HS-27A (cell line): ENCODE measurements around the gene SLC25A21.

Source experiments
- DNase-seq: peaks from one replicate; pipeline ENCODE4 v3.0.0-alpha.2; 2012; ENCODE audit warnings: low read depth, missing footprints

SLC25A21 gene

DNA sequence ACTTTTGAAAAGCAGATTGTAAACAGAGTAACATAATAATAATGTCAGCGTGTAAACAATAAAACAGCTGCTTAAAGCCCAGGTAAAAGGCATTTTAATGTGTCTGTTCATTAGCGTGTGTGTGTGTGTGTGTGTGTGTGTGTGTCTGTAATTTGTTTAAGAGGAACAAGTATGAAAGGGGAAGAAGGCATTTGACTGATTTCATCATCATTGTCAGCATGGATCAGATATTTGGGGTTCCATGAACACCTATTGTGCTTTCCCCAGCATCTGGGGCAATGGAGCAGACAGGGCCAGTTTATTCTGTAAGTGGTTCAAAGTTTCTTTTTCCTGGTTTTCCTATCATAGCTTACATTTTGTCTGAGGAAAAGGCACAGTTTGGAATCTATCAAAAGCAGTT, 28.9 kb downstream of the SLC25A21 start:
- DNase-seq = no peak

DNA sequence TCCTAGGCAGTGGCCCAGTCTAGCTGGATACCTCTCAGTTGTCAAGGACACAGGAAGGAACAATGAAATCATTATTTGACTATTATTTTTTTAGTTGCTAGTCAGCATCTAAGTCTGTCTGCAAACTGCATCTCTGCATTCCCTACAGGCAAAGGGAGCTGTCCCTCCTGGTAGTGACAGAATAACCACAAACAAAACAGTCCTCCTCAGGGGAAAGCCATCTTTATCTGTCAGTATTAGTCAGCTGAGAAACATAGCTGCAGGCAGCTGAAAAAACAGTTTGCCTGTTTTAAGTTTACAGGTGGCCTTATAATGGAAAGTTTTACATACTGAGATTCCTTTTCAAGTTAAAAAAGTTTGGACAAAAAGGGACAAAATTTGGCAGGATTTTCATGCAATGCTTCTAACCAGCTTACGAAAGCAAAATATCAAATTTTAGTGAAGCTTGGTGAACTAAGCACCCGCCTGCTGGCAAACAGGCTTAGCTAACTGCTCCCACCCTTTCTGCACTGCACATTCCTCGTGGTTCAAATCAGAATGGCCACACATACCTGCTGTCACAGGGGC, 29.5 kb downstream of the SLC25A21 start:
- peak; percentile 63 for DNase-seq

DNA sequence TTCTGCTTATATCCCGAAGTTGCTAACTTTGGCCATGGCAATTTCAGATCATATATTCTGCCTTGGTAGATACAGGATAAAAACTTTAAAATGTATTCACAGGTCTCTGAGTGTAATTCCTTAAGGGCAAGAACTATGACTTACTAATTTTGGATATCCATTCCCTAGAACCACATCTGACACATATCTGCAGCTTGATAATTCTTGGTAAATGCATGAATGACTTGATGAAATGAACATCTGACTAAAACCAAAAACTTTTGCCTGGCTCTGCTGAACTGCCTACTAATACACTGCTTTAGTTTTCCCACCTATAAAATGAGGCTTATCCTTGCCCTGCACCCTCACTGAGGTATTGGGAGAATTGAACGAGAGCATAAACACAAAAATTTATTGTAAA, 32.2 kb downstream of the SLC25A21 start:
- DNase-seq = no peak

DNA sequence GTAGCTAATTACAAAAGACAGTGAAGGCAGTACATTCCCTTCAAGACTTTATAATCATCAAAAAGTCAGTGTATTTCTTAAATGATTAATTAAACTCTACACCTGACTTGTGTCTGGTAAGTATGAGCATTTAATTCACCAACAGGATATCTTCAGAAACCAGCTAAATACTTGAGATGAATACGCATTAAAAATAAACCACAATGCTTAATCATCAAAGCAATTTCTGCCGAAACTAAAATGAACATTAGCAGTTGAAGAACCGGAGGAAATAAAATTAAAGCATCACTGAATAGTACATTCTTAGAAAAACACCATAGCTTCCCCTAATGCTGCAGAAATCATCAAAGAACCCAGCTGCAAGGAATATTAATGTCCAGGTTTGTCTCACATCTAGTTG, 32.7 kb downstream of the SLC25A21 start:
- DNase-seq = no peak

DNA sequence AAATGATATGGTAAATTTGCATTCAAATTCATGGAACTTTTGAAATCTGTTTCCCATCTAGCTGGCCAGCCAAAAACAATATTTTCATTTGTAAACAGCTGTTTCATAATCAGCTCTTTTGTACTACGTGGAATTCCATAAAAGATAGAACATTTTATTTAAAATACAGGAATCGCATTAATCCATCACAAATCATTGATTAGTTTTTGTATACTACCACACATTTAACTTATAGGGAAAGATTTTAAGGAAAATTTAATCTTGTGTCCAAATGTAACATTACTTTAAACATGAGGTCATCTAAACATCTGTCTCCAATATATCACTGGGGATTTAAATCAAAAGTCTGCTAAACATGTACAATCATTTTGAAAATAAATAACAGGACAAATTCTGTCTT, 33.5 kb downstream of the SLC25A21 start:
- no peak for DNase-seq

DNA sequence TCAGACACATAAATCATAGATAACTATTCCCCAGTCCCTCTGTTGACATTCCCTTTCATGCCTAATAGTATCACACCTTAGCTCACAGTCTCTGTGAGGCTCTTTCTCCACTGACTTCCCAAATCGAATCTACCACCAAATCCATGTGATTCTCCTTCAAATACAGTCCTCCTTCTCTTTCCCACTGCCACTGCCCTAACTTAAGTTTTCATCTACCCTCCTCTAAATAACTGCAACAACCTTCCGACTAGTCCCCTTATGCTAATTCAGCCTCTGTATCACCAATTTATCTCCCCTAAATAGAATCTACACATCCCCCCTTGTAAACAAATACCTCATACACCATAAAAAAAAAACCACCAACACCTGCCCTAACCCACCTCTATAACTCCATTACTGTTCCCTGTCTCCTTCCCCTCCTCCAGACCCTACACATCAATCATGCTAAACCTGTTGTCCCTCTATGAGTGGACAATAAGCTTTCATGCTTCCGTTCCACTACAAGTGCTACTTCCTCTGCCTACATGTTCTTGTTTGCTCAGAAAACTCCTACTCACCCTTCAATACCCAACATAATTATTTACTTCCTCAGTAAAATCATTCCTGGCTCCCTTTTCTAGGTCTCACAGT, 39.0 kb downstream of the SLC25A21 start:
- no peak for DNase-seq

DNA sequence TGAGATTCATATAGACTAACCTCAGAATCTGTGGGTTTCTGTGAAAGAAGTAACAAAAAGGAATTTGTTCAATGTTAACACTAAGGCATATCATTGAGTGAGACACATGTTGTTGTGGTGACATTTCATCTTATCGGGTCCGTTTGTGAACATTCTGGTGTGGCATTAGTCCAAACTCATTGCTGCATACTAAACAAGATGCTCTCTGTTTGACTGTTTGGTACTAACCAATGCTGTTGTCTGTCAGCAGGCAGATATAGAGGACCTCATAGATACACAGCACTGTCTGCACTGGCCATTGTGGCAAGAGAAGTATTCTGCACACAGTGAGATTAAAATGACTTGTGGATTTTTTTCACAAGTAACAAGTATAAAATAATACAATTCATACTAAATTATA, 41.2 kb downstream of the SLC25A21 start:
- no peak for DNase-seq

DNA sequence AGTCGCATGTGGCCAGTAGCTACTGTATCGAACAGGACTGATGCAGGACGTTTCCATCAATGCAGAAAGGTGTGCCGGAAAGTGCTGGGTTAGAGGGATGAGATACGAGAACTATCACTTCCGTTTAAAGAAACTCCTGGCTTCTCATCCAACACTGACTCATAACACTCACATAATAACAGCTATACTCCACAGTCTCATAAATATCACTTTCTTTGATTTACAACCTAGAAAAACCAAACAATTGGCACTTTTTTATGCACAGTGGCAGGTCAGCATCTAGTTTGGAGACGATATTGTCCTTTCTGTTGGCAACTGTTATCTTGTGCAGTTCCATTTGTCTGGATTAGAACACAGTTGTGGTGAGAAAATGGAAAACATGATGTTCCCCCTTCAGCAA, 43.4 kb downstream of the SLC25A21 start:
- no peak for DNase-seq

DNA sequence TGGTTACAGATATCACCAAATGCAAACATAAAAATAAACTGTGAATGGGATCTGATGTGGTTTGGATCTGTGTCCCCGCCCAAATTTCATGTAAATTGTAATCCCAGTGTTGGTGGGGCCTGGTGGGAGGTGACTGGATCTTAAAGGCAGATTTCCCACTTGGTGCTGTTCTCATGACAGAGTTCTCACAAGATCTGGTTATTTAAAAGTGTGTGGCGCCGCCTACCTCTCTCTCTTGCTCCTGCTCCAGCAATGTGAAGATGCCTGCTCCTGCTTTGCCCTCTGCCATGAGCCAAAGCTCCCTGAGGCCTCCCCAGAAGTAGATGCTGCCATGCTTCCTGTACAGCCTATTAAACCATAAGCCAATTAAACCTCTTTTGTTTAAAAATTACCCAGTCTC, 47.8 kb downstream of the SLC25A21 start:
- no peak for DNase-seq

DNA sequence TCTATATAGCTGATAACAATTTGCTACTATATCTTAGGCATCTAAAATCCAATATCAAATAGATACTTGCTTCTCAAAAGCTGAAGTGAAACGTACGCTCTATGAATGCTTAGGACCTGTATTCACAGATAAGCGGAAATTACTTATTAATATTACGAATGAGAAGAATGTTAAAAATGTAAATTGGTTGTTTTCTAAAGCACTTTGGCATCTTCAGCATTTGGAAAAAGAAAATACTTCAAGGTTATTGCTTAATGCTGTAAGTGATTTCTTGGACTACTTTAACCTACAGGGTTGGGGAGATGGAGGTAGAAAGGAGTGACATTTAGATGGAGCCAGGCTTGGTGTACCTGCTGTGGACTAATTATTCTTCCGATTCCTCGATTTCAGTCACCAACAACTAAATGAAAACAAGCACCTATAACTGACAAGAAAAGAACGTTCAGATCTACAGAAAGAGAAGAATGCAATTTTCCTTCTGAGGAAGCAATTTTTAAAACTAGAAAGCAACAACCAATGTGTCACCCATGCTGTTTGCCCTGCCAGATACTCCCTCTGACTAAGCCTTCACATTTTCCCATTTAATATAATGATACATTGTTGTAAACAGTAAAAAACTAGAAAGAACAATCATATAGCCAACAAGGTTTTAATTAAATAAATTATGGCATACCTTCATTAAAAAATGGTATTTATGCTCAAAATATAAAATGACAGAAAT, 49.3 kb downstream of the SLC25A21 start:
- no peak for DNase-seq

DNA sequence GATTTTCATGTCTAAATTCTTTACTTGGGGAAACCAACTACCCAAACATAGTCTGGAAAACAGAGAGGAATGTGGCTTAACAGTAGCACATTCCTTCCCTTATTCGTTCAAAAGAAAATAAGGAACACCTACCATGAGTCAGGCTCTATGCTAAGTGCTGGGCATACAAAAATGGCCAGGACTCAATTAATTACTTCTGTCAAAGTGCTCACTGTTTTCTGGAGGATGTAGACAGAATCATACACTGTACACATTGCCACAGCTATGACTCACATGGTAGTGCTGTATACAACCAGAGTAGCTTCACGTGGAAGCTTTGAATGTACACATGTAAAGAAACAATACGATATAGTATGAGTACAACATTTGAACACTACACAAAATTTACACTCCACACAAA, 50.1 kb downstream of the SLC25A21 start:
- peak; percentile 83 for DNase-seq

DNA sequence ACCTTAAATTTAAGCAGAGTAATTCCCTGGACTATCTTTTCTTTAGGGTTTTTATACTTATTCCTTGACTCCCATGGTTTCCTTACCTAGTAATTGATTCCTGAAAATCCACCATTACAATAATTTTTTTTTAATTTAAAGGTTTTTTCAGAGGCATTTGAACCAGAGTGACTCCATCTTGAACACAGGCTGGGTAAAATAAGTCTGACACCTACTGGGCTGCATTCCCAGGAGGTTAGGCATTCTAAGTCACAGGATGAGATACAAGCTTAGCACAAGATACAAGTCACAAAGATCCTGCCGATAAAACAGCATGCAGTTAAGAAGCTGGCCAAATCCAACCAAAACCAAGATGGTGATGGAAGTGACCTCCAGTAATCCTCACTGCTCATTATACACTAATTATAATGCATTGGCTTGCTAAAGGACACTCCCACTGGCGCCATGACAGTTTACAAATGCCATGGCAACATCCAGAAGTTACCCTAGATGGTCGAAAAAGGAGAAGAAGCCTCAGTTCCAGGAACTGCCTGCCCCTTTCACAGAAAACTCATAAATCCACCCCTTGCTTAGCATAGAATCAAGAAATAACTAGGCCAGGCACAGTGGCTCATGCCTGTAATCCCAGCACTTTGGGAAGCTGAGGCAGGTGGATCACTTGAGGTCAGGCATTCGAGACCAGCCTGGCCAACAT, 53.6 kb downstream of the SLC25A21 start:
- no peak for DNase-seq

DNA sequence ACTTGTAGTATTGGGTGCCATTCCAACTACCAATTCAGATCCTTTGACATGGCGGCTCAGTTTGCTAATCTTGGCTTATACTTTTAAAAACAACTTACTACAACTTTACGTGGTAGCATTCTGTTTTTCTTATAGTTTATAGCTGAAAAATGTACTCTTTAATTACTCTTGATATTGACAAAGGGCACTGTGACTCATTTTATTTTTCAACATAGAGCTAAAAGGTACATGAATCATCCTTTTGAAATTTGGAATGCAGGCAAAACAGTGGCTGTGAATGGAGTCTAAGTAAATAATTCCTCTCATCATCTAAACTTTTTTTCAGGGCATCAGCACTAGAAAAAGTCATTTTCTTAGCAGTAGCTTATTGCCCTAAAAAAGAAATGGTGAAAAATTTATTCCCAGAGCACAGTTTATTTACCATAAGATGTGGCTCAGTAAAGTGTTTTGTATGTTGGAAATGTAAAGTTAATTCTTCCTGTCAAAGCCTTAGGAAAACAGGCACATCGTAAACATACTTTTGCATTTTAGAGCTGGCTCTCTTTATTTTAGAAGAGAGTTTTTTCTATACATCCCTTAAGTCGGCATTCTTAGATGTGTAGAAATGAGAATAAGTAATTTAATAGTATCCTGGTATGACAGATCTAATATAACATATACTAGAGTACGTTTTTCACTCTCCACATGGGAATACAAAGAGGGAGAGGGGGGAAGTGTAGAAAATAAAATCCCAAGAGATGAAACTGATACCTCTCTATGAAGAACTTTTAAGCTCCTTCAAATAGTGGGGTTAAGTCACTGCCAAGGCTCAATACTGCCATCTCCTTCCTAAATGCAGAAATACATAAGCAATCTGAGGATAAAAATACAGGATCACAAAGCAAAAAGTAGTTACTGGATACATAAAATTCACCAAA, 55.2 kb downstream of the SLC25A21 start:
- DNase-seq = peak; percentile 78

DNA sequence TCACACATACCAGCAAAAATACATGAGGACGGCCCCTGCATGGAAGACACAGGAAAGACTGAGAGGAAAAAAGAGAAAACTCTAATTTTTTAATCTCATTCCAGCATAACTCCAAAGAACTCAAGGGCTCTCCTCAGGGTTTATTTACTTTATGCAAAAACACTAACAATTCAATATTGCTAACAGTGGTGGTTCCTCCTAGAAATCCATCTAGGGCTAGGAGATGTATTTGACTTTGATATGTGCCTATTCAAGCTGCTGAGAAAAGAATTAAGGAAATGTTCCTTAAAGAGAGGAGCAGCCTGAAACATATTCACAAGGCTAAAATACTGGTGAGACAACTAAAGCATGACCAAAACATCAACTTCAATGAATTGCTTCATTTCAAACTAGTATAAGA, 57.0 kb downstream of the SLC25A21 start:
- DNase-seq = no peak

DNA sequence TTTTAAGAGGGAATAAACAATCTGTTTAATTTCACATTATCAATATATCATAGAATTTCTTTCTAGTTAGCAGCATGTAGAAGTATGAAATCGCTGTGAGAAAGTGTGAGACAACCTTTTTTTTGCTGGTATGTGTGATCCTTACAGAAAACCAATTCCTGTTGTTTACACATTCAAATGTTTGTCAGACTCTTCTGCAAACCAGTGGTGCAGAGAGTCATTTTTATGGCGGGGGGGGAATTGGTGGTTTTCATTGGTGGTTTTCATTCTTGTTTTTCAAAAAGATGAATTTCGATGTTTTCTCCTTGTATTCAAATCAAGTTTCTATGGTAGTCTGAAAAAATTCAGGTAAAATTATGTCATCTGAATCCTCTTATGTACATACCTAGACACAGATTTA, 57.8 kb downstream of the SLC25A21 start:
- no peak for DNase-seq

DNA sequence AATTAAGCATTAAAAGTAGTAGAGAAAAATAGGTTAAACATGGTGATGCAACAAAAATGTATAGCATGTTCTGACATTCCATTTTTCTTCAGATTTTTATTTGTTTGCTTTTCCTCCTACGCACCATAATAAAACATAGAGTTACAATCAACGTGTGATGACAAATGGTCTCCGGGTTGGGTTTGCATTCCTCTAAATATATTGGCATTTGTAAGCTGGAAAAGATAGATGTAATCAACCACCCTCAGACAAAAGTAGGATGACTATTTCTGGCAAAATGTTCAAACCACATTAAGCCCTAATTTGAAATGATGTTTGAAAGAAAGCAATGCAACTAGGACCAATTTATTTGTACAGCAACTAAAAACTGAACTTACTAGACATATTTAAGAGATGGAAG, 58.4 kb downstream of the SLC25A21 start:
- DNase-seq = no peak

DNA sequence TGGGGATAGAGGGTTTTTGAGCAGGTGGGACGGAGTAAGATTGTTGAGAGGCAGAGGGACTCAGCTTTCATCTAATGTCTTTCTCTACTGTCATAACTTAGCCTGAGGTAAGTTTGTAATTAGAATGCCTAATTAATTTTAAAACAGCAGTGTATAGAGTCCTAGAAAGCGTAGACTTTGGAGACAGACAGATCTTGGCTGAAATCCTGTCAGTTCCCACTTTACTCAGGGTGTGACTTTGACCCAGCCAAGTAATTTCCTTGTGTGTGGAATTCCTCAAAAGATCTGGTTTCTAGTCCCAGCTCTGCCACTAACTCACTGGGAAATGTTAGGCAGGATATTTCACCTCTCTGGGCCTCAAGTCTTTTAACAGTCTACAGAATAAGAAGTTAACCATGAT, 74.3 kb downstream of the SLC25A21 start:
- no peak for DNase-seq

DNA sequence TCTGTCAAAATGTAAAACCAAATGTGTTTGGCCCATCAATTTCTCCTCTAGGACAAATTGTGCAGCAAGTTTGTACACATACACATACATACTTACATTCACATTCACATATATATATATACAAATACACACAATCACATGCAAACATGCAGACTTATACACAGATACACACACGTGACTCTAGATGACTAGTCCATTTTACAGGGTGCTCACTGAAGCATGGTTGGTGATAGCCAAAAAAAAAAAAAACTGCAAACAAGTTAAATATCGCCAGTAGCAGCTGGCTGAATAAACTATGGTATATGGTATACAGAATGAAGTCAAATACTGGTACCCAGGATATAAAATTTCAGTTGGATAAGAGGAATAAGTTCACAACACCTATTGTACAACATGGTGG, 77.9 kb downstream of the SLC25A21 start:
- no peak for DNase-seq

DNA sequence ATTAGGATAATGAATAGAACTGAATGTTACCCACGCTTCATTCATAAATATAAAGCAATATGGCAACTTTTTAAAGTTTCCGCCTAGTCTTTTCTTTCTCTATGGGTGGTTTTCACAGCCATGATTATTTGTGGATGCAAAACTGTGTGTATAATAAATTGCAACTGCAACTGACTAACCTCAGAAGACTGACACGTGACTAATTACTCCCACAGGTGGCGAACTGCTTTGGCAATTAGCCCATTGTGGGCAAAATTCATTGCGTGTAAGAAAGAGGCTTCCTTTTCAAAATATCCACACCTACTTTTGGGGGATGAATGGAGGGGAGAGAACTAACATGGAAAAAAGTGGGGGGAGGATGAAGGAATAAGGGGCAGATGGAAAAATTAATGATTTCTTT, 79.0 kb downstream of the SLC25A21 start:
- no peak for DNase-seq

DNA sequence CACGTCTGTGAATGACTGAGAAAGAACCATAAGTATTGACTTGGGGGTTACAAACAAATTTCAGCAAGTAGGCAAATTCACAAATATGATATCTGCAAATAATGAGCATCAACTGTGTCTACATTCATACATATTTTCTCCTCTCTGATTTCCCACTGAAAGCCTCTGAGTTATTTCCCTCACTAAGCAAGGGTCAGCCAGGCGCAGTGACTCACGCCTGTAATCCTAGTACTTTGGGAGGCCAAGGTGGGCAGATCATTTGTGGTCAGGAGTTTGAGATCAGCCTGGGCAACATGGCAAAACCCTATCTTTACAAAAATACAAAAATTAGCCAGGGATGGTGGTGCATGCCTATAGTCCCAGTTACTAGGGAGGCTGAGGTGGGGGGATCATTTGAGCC, 80.8 kb downstream of the SLC25A21 start:
- peak; percentile 41 for DNase-seq

DNA sequence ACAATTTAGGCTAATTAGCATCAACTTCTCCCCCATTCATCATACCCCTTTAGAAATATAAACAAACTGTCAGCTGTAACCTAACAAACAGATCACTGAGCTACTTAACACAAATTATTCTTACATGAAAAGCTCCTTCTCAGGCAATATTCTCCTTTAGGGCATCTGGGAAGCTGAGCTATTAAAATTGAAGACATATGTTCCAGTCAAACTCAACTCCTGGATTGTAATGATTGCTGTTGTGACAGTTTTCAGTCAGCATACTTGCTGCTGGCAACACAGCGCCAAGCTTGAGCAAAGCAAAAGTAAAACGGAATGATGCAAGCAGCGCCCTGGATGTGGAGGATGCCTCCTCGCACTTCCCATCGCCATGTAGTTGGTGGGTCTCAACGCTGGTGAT, 82.4 kb downstream of the SLC25A21 start:
- no peak for DNase-seq

DNA sequence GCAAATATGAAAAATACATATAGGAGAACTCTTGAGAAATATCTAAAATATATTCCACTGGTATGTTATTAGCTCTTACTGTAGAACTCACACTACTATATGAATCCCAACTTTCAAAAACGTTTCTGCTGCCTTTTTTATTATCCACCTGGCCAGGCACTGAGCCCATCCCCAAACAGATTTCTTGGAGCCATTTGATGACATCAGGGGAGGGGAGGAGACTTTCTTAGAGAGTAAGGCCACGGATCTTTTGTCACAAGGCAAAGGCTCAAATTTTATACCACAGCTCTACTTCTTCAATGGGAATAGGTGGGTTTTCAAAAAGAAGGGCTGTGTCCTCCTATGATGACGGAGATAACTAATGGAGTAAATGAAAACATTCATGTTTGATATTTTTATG, 83.0 kb downstream of the SLC25A21 start:
- DNase-seq = no peak
